GM13977 (cell line): ENCODE data around the gene DLGAP3.
"Not testable (repeated sequence)": the region's sequence is repeated elsewhere in the genome, so short reads cannot be mapped to it uniquely, and the experiment has no call there.

Experiments used
- DNase-seq: peaks from one replicate; pipeline ENCODE4 v3.0.0; 2012; ENCODE audit warnings: low spot score
- CTCF ChIP-seq: IDR thresholded peaks from 2 replicates; pipeline ENCODE4 v1.5.1; 2012; ENCODE audit warnings: mild to moderate bottlenecking, control low read depth; ENCODE audit not compliant: insufficient read depth; ENCODE audit errors: extremely low read depth, missing control alignments
- in situ Hi-C: fragments of 300-500 bp; cut with MboI; formaldehyde crosslinking; loops from one replicate; pipeline ENCODE4 v1.12.0; 2022; ENCODE audit warnings: low sequenced_read_pairs, low pct_unique_long_range_greater_than_20kb, mixed read lengths, inconsistent platforms; ENCODE audit not compliant: unreplicated experiment

Gene DLGAP3

GRCh38 chr1:34975338-34975737, 45.9 kb upstream of the DLGAP3 start:
- in situ Hi-C loops, result no loop called here
- DNase-seq, result no peak
- no peak for TF ChIP-seq CTCF

GRCh38 chr1:34974626-34975025, 45.2 kb upstream of the DLGAP3 start:
- no peak for DNase-seq
- TF ChIP-seq CTCF, result no peak
- in situ Hi-C loops, result no loop called here

- DNase-seq, result no peak
- no peak for TF ChIP-seq CTCF
- in situ Hi-C loops, result no loop called here
Observed at GRCh38 chr1:34973326-34973725, 43.9 kb upstream of the DLGAP3 start.

- no peak for DNase-seq
- in situ Hi-C loops, result no loop called here
- no peak for TF ChIP-seq CTCF
Observed at GRCh38 chr1:34970829-34971228, 41.4 kb upstream of the DLGAP3 start.

GRCh38 chr1:34970220-34970735, 40.8 kb upstream of the DLGAP3 start:
- in situ Hi-C loops, result no loop called here
- no peak for DNase-seq
- TF ChIP-seq CTCF, result no peak

GRCh38 chr1:34968297-34968696, 38.8 kb upstream of the DLGAP3 start:
- DNase-seq, in situ Hi-C loops: not testable (repeated sequence)

GRCh38 chr1:34967672-34968071, 38.2 kb upstream of the DLGAP3 start:
- DNase-seq, in situ Hi-C loops: not testable (repeated sequence)

- in situ Hi-C loops, result no loop called here
Observed at GRCh38 chr1:34965597-34965996, 36.1 kb upstream of the DLGAP3 start.

More at GRCh38 chr1:34965597-34965996, 36.1 kb upstream of the DLGAP3 start:
- TF ChIP-seq CTCF, result no peak
- no peak for DNase-seq
